H1 (cell line): ENCODE results near the gene ILKAP. TPM values are rescaled to one million over a fixed set of nuclear protein-coding genes. Genes with fewer than 3 reads are reported as not detected.

Experiments
- CTCF ChIA-PET: fragments of 300-600 bp; sonication (Branson Sonifier 250); formaldehyde crosslinking; loops from one replicate; lab custom pipeline; 2021; ENCODE audit not compliant: partially characterized antibody; lab: Charles Lee
- POLR2A ChIA-PET: fragments of 300-600 bp; sonication (Branson Sonifier 250); formaldehyde crosslinking; loops from one replicate; lab custom pipeline; 2021; ENCODE audit warnings: inconsistent platforms; ENCODE audit not compliant: partially characterized antibody; lab: Charles Lee
- DNase-seq, 2 experiments: peaks; one replicate each; pipeline versions ENCODE4 v3.0.0 to v3.0.0-alpha.2; 2010 to 2022; ENCODE audit warnings: low spot score in 2 of 2, low read depth in 1 of 2, mixed read lengths in 1 of 2
- FAIRE-seq: peaks from 2 replicates; lab custom pipeline; 2011; peaks lifted over from hg19 to GRCh38; lab: Jason Lieb, UNC
- H2AFZ ChIP-seq: 2 replicates; pipeline ENCODE4 v1.8.1; 2012; ENCODE audit warnings: low read length, inconsistent platforms
- H2AK5ac ChIP-seq: 2 replicates; pipeline ENCODE4 v1.6.1; 2013; ENCODE audit warnings: low read depth, low read length
- H2BK120ac ChIP-seq: replicated peaks from 2 replicates; pipeline ENCODE3; 2013; ENCODE audit warnings: low read depth, low read length, inconsistent platforms
- H2BK12ac ChIP-seq: 2 replicates; pipeline ENCODE4 v1.6.1; 2013; ENCODE audit warnings: low read depth, low read length
- H2BK15ac ChIP-seq: 2 replicates; pipeline ENCODE4 v1.6.1; 2013; ENCODE audit warnings: low read length
- H2BK20ac ChIP-seq: 2 replicates; pipeline ENCODE4 v1.6.1; 2013; ENCODE audit warnings: low read length
- H2BK5ac ChIP-seq: 2 replicates; pipeline ENCODE4 v1.6.1; 2013; ENCODE audit warnings: low read depth, low read length
- H3K14ac ChIP-seq: 2 replicates; pipeline ENCODE4 v1.6.1; 2013; ENCODE audit warnings: inconsistent platforms; ENCODE audit not compliant: insufficient read length
- H3K18ac ChIP-seq: 2 replicates; pipeline ENCODE4 v1.6.1; 2013; ENCODE audit warnings: low read length; ENCODE audit errors: extremely low read depth
- H3K23ac ChIP-seq: 2 replicates; pipeline ENCODE4 v1.6.1; 2013; ENCODE audit warnings: inconsistent platforms; ENCODE audit not compliant: insufficient read length
- H3K23me2 ChIP-seq: 2 replicates; pipeline ENCODE4 v1.6.1; 2013; ENCODE audit warnings: low read depth, low read length
- H3K27ac ChIP-seq: 2 replicates; pipeline ENCODE4 v1.6.1; 2011; ENCODE audit warnings: low read depth, low read length, inconsistent platforms
- H3K27me3 ChIP-seq, 4 experiments: replicated peaks in 1 of 4; 1 replicate in 1 of 4; 2 replicates in 3 of 4; pipeline versions ENCODE4 v1.6.1 to v1.8.1; 2011 to 2013; ENCODE audit warnings: low read length in 3 of 4, mild to moderate bottlenecking in 3 of 4, inconsistent platforms in 2 of 4, mixed read lengths in 2 of 4, moderate library complexity in 1 of 4; ENCODE audit not compliant: control insufficient read depth in 3 of 4, insufficient read depth in 3 of 4; ENCODE audit errors: extremely low read depth in 1 of 4
- H3K36me3 ChIP-seq, 4 experiments: 2 replicates each; pipeline versions ENCODE4 v1.6.1 to v1.8.1; 2011 to 2013; ENCODE audit warnings: mild to moderate bottlenecking in 4 of 4, low read length in 3 of 4, moderate library complexity in 2 of 4, control low read depth in 1 of 4, inconsistent platforms in 1 of 4; ENCODE audit not compliant: insufficient read depth in 4 of 4, control insufficient read depth in 2 of 4
- H3K4ac ChIP-seq: replicated peaks from 2 replicates; pipeline ENCODE3; 2013; ENCODE audit warnings: low read length, low read depth, mixed read lengths, inconsistent platforms; ENCODE audit not compliant: insufficient read length
- H3K4me1 ChIP-seq, 4 experiments: replicated peaks in 1 of 4; 1 replicate in 1 of 4; 2 replicates in 3 of 4; pipeline versions ENCODE4 v1.6.1 to v1.8.1; 2011 to 2013; ENCODE audit warnings: low read length in 3 of 4, inconsistent platforms in 2 of 4, mixed read lengths in 1 of 4; ENCODE audit not compliant: insufficient read depth in 4 of 4, control insufficient read depth in 3 of 4
- H3K4me2 ChIP-seq, 2 experiments: 2 replicates each; pipeline versions ENCODE4 v1.6.1 to v1.8.1; 2011 to 2013; ENCODE audit warnings: low read depth in 2 of 2, low read length in 2 of 2, control low read depth in 1 of 2, inconsistent platforms in 1 of 2, mild to moderate bottlenecking in 1 of 2; ENCODE audit not compliant: insufficient read depth in 1 of 2
- H3K4me3 ChIP-seq, 4 experiments: fragments of 200-600, 300-600 bp in 1 of 4; sonication (generic), shearing (Covaris generic), sonication (Bioruptor Twin) in 1 of 4; 2 replicates each; pipeline versions ENCODE4 v1.5.1 to v1.8.1; 2011 to 2016; ENCODE audit warnings: low read length in 4 of 4, low read depth in 3 of 4, control low read depth in 2 of 4, inconsistent platforms in 2 of 4, mild to moderate bottlenecking in 2 of 4, mixed read lengths in 1 of 4, moderate library complexity in 1 of 4; ENCODE audit not compliant: insufficient read depth in 2 of 4; ENCODE audit errors: extremely low read depth in 1 of 4
- H3K56ac ChIP-seq: replicated peaks from 2 replicates; pipeline ENCODE3; 2013; ENCODE audit warnings: low read depth, mild to moderate bottlenecking, mixed read lengths, low read length, inconsistent platforms; ENCODE audit not compliant: insufficient read length
- H3K79me1 ChIP-seq: 2 replicates; pipeline ENCODE4 v1.6.1; 2013; ENCODE audit warnings: low read depth, low read length, control low read depth
- H3K79me2 ChIP-seq, 2 experiments: 2 replicates each; pipeline versions ENCODE4 v1.6.1 to v1.8.1; 2012 to 2013; ENCODE audit warnings: low read length in 2 of 2, mild to moderate bottlenecking in 2 of 2, inconsistent platforms in 1 of 2; ENCODE audit not compliant: insufficient read depth in 2 of 2, control insufficient read depth in 1 of 2
- H3K9ac ChIP-seq, 4 experiments: replicated peaks in 1 of 4; 1 replicate in 1 of 4; 2 replicates in 3 of 4; pipeline versions ENCODE4 v1.6.1 to v1.8.1; 2011 to 2013; ENCODE audit warnings: low read depth in 3 of 4, low read length in 3 of 4, control low read depth in 2 of 4, mild to moderate bottlenecking in 2 of 4, moderate library complexity in 2 of 4, inconsistent platforms in 1 of 4; ENCODE audit errors: extremely low read depth in 1 of 4
- H3K9me3 ChIP-seq, 2 experiments: 2 replicates each; pipeline versions ENCODE4 v1.6.1 to v1.8.1; 2012 to 2013; ENCODE audit warnings: mild to moderate bottlenecking in 2 of 2, moderate library complexity in 2 of 2, control low read depth in 1 of 2, inconsistent platforms in 1 of 2, low read depth in 1 of 2, low read length in 1 of 2, mixed read lengths in 1 of 2; ENCODE audit not compliant: insufficient read depth in 2 of 2
- H4K20me1 ChIP-seq, 2 experiments: replicated peaks in 1 of 2; 2 replicates each; pipeline versions ENCODE3 to v1.8.1; 2011 to 2013; ENCODE audit warnings: inconsistent platforms in 2 of 2, low read length in 2 of 2, mild to moderate bottlenecking in 1 of 2; ENCODE audit not compliant: insufficient read depth in 2 of 2, control insufficient read depth in 1 of 2
- H4K5ac ChIP-seq: 2 replicates; pipeline ENCODE4 v1.6.1; 2013; ENCODE audit warnings: low read length, low read depth, mixed read lengths, inconsistent platforms; ENCODE audit not compliant: insufficient read length
- H4K8ac ChIP-seq: 2 replicates; pipeline ENCODE4 v1.8.0; 2013; ENCODE audit warnings: mild to moderate bottlenecking, moderate library complexity, low read length, inconsistent platforms; ENCODE audit not compliant: insufficient read depth; ENCODE audit errors: extremely low read depth
- H4K91ac ChIP-seq: replicated peaks from 2 replicates; pipeline ENCODE3; 2013; ENCODE audit warnings: low read length, mixed read lengths, inconsistent platforms; ENCODE audit not compliant: insufficient read length
- FOSL1 ChIP-seq: IDR thresholded peaks from 2 replicates; pipeline ENCODE4 v1.6.1; 2011; ENCODE audit warnings: mild to moderate bottlenecking, low read depth, low read length, moderate library complexity; ENCODE audit not compliant: insufficient read depth
- KDM1A ChIP-seq: fragments of 200-600, 300-600 bp; sonication (generic); IDR thresholded peaks from 2 replicates; pipeline ENCODE4 v1.7.1; 2016; ENCODE audit warnings: mild to moderate bottlenecking, low read length, borderline replicate concordance
- WGBS, 2 experiments: shearing (Covaris generic) in 1 of 2; methylation state at CpG; one replicate each; pipeline versions ENCODE4 v1.1.6 to v1.1.7; 2013 to 2015; ENCODE audit warnings: low lambda C conversion rate in 2 of 2, mixed read lengths in 2 of 2, inconsistent platforms in 1 of 2, low coverage in 1 of 2, missing lambda C conversion rate in 1 of 2; ENCODE audit not compliant: insufficient replicate concordance in 2 of 2, insufficient coverage in 1 of 2, insufficient read length in 1 of 2; ENCODE audit errors: extremely low coverage in 1 of 2, missing lambda C conversion rate in 1 of 2; 5-methylcytosine and 5-hydroxymethylcytosine counted together
- polyA plus RNA-seq, 7 experiments: library from polyadenylated mRNA; depleted of rRNA in 3 of 7; stranded (reverse) in 5 of 7; unstranded in 2 of 7; fragments of >200 nt in 5 of 7; fragments of 200-250 nt in 2 of 7; gene quantifications; 1 replicate in 5 of 7; 2 replicates in 1 of 7; 4 replicates in 1 of 7; pipeline versions ENCODE4 v1.2.1 to v1.2.3, GENCODE V29; 2011 to 2013; ENCODE audit warnings: missing spikeins in 2 of 7, mixed read lengths in 2 of 7
- total RNA-seq: library from RNA; stranded (reverse); fragmentation: NEBNext Ultra II Directional; extraction: Animal tissue kit (Norgen Biotek cat#: 25700); gene quantifications from 2 replicates; pipeline ENCODE4 v1.2.1, GENCODE V29; 2021

Gene ILKAP
- total and polyA plus RNA-seq, 2 of the 8 experiments (the other 6 are each of a cell fraction or from before 2014, with no cell fraction given): 23.5 to 33.8 TPM

- H3K18ac ChIP-seq: no peak overlapping the region
- no peak overlapping the region for H4K8ac ChIP-seq
- no peak overlapping the region for H4K5ac ChIP-seq
- H3K27me3 ChIP-seq: no peaks in the 10 kb centered on the region; a peak in 1 of 7 replicates
- H2BK120ac ChIP-seq: no peak overlapping the region
- H3K23ac ChIP-seq: no peak overlapping the region
- no peak overlapping the region for H2BK15ac ChIP-seq
- CTCF ChIA-PET: interaction anchor here (1.0 to 1.6 kb wide), 2 partner anchors 15 to 200 kb away, joined by 3 to 4 read pairs; no protein-coding TSS in a partner anchor
- H3K4me2 ChIP-seq: no peak overlapping the region
- no peak overlapping the region for H3K4me3 ChIP-seq
- FAIRE-seq (no peak), DNase-seq (no peak)
- no peak overlapping the region for H2AFZ ChIP-seq
- H3K4me1 ChIP-seq: peaks cover 0 to 19% (median 2%) of the 10 kb centered on the region in 4 experiments; a peak in 3 of 7 replicates
- H3K9me3 ChIP-seq: 0 out of 4 replicates have a peak, but pooled peaks cover 0 to 4% of the 10 kb centered on the region in 2 experiments
- no peak overlapping the region for H2AK5ac ChIP-seq
- peaks cover 0 to 14% of the 10 kb centered on the region in 2 experiments for H4K20me1 ChIP-seq
- H3K79me2 ChIP-seq: no peaks in the 10 kb centered on the region
- H3K79me1 ChIP-seq: no peaks in the 10 kb centered on the region
- no peak overlapping the region for H2BK5ac ChIP-seq
- no peak overlapping the region for H2BK12ac ChIP-seq
- no peak overlapping the region for H3K4ac ChIP-seq
- no peak overlapping the region for H2BK20ac ChIP-seq
- H3K56ac ChIP-seq: no peak overlapping the region
- 86% methylated on average over 18 of the region's 19 CpGs; no CpG with 5 or more reads in 1 of the 2 experiments for WGBS, 2 experiments
- no peaks in the 10 kb centered on the region; a peak in 1 of 8 replicates for H3K36me3 ChIP-seq
- peaks cover 15% of the 10 kb centered on the region for H3K23me2 ChIP-seq
- POLR2A ChIA-PET: interaction anchor here (0.9 to 1.8 kb wide), 3 partner anchors 10 to 24 kb away, joined by 3 to 4 read pairs (median 3); no protein-coding TSS in a partner anchor
- no peak overlapping the region for H3K9ac ChIP-seq
- no peak overlapping the region for H3K27ac ChIP-seq
- no peak overlapping the region for H3K14ac ChIP-seq
- no peak overlapping the region for H4K91ac ChIP-seq
- TF ChIP-seq FOSL1 (no peak), KDM1A (peak; percentile 64; the same call in 1 of the 2 replicates)
Observed at GRCh38 chr2:238124488-238125126, 78.9 kb downstream of the ILKAP start.
